ENCODE results near the gene CYP26C1. TPM values are rescaled to one million over a fixed set of nuclear protein-coding genes. Genes with fewer than 3 reads are reported as not detected.

CYP26C1 gene
- total RNA-seq, 1 experiment from 2014 or later = 0.11 TPM

DNA sequence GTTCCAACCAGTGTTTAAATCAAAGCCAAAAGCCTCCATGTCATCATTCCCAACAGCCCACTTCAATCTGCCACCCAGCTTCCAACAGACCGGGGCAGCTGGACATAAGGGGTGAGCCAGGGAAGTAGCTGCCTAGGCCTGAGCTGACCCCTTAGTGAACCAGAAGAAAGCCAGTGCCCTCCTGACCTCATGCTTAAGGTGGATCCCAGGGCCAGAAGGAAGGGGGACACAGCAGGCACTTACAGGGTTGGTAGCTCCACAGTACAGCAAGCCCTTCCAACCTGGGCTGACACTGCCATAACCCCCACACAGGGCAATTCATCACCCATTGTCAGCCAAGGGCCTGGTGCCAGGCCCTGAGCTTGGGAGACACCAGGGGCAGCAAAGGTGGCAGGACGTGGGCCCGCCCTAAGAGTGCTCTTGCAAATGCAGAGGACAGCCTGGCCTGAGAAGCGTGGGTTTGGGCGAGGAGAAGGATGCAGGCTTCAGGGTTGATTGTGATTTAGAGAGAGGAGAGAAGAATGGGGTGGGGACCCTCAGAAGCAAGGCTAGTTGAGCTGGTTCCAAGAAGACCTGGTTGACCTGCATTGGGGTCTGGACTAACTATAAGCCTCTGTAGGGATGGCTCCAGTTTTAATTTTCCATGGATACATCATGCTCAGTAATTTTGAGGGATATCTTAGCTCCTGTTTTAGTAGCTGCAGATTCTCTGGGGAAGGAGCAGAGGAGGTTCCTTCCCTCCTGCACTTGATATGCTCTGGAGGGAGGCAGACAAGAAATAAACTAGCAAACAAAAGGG is 10.0 kb downstream of the CYP26C1 start:
- TF ChIP-seq, protein P1, sequence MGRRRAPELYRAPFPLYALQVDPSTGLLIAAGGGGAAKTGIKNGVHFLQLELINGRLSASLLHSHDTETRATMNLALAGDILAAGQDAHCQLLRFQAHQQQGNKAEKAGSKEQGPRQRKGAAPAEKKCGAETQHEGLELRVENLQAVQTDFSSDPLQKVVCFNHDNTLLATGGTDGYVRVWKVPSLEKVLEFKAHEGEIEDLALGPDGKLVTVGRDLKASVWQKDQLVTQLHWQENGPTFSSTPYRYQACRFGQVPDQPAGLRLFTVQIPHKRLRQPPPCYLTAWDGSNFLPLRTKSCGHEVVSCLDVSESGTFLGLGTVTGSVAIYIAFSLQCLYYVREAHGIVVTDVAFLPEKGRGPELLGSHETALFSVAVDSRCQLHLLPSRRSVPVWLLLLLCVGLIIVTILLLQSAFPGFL (CRISPR knock-in tag; IDR thresholded peaks at IDR 0.05; ENCODE audit: borderline replicate concordance) = no peak
- TF ChIP-seq, protein P2, sequence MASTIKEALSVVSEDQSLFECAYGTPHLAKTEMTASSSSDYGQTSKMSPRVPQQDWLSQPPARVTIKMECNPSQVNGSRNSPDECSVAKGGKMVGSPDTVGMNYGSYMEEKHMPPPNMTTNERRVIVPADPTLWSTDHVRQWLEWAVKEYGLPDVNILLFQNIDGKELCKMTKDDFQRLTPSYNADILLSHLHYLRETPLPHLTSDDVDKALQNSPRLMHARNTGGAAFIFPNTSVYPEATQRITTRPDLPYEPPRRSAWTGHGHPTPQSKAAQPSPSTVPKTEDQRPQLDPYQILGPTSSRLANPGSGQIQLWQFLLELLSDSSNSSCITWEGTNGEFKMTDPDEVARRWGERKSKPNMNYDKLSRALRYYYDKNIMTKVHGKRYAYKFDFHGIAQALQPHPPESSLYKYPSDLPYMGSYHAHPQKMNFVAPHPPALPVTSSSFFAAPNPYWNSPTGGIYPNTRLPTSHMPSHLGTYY (CRISPR knock-in tag; IDR thresholded peaks at IDR 0.05) = no peak
- TF ChIP-seq SP1 (CRISPR knock-in tag; conservative IDR thresholded peaks at IDR 0.05) = no peak
- no peak for TF ChIP-seq NR3C1 (CRISPR knock-in tag; conservative IDR thresholded peaks at IDR 0.05; ENCODE audit: low read depth)
- TF ChIP-seq, protein P3, sequence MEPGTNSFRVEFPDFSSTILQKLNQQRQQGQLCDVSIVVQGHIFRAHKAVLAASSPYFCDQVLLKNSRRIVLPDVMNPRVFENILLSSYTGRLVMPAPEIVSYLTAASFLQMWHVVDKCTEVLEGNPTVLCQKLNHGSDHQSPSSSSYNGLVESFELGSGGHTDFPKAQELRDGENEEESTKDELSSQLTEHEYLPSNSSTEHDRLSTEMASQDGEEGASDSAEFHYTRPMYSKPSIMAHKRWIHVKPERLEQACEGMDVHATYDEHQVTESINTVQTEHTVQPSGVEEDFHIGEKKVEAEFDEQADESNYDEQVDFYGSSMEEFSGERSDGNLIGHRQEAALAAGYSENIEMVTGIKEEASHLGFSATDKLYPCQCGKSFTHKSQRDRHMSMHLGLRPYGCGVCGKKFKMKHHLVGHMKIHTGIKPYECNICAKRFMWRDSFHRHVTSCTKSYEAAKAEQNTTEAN (CRISPR knock-in tag; IDR thresholded peaks at IDR 0.05) = no peak
- TF ChIP-seq, protein P4, sequence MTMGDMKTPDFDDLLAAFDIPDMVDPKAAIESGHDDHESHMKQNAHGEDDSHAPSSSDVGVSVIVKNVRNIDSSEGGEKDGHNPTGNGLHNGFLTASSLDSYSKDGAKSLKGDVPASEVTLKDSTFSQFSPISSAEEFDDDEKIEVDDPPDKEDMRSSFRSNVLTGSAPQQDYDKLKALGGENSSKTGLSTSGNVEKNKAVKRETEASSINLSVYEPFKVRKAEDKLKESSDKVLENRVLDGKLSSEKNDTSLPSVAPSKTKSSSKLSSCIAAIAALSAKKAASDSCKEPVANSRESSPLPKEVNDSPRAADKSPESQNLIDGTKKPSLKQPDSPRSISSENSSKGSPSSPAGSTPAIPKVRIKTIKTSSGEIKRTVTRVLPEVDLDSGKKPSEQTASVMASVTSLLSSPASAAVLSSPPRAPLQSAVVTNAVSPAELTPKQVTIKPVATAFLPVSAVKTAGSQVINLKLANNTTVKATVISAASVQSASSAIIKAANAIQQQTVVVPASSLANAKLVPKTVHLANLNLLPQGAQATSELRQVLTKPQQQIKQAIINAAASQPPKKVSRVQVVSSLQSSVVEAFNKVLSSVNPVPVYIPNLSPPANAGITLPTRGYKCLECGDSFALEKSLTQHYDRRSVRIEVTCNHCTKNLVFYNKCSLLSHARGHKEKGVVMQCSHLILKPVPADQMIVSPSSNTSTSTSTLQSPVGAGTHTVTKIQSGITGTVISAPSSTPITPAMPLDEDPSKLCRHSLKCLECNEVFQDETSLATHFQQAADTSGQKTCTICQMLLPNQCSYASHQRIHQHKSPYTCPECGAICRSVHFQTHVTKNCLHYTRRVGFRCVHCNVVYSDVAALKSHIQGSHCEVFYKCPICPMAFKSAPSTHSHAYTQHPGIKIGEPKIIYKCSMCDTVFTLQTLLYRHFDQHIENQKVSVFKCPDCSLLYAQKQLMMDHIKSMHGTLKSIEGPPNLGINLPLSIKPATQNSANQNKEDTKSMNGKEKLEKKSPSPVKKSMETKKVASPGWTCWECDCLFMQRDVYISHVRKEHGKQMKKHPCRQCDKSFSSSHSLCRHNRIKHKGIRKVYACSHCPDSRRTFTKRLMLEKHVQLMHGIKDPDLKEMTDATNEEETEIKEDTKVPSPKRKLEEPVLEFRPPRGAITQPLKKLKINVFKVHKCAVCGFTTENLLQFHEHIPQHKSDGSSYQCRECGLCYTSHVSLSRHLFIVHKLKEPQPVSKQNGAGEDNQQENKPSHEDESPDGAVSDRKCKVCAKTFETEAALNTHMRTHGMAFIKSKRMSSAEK (CRISPR knock-in tag; IDR thresholded peaks at IDR 0.05; ENCODE audit: borderline replicate concordance) = no peak
- TF ChIP-seq KAT7 (CRISPR knock-in tag; IDR thresholded peaks at IDR 0.05; ENCODE audit: borderline replicate concordance) = no peak
- TF ChIP-seq ZNF671 (CRISPR knock-in tag; IDR thresholded peaks at IDR 0.05) = no peak
- TF ChIP-seq, protein P5, sequence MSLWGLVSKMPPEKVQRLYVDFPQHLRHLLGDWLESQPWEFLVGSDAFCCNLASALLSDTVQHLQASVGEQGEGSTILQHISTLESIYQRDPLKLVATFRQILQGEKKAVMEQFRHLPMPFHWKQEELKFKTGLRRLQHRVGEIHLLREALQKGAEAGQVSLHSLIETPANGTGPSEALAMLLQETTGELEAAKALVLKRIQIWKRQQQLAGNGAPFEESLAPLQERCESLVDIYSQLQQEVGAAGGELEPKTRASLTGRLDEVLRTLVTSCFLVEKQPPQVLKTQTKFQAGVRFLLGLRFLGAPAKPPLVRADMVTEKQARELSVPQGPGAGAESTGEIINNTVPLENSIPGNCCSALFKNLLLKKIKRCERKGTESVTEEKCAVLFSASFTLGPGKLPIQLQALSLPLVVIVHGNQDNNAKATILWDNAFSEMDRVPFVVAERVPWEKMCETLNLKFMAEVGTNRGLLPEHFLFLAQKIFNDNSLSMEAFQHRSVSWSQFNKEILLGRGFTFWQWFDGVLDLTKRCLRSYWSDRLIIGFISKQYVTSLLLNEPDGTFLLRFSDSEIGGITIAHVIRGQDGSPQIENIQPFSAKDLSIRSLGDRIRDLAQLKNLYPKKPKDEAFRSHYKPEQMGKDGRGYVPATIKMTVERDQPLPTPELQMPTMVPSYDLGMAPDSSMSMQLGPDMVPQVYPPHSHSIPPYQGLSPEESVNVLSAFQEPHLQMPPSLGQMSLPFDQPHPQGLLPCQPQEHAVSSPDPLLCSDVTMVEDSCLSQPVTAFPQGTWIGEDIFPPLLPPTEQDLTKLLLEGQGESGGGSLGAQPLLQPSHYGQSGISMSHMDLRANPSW (CRISPR knock-in tag; conservative IDR thresholded peaks at IDR 0.05; ENCODE audit: low read depth) = no peak
- TF ChIP-seq, protein P6, sequence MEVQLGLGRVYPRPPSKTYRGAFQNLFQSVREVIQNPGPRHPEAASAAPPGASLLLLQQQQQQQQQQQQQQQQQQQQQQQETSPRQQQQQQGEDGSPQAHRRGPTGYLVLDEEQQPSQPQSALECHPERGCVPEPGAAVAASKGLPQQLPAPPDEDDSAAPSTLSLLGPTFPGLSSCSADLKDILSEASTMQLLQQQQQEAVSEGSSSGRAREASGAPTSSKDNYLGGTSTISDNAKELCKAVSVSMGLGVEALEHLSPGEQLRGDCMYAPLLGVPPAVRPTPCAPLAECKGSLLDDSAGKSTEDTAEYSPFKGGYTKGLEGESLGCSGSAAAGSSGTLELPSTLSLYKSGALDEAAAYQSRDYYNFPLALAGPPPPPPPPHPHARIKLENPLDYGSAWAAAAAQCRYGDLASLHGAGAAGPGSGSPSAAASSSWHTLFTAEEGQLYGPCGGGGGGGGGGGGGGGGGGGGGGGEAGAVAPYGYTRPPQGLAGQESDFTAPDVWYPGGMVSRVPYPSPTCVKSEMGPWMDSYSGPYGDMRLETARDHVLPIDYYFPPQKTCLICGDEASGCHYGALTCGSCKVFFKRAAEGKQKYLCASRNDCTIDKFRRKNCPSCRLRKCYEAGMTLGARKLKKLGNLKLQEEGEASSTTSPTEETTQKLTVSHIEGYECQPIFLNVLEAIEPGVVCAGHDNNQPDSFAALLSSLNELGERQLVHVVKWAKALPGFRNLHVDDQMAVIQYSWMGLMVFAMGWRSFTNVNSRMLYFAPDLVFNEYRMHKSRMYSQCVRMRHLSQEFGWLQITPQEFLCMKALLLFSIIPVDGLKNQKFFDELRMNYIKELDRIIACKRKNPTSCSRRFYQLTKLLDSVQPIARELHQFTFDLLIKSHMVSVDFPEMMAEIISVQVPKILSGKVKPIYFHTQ (CRISPR knock-in tag; IDR thresholded peaks at IDR 0.05) = no peak
- peaks cover 3% of the 10 kb centered on the region; the same call in 1 of the 2 replicates for H3K36me3 Mint-ChIP-seq
- ATAC-seq = no peak
- peaks cover 99% of the 10 kb centered on the region for H3K27me3 Mint-ChIP-seq (ENCODE audit: low read depth)
- no peaks in the 10 kb centered on the region for H3K9me3 Mint-ChIP-seq
- no peak overlapping the region for H3K27ac Mint-ChIP-seq
- peaks cover 51% of the 10 kb centered on the region for H3K4me1 Mint-ChIP-seq
- CTCF ChIA-PET = interaction anchor here (0.8 to 1.4 kb wide), 4 partner anchors 9 to 75 kb away, joined by 3 to 6 read pairs (median 4); no protein-coding TSS in a partner anchor
- DNase-seq (ENCODE audit: low spot score) = no peak
- POLR2A ChIA-PET = no interaction called here
- H3K4me3 Mint-ChIP-seq = peak overlapping the region; percentile 50

Data from WTC11 (cell line).